H9 (cell line): Measurements from ENCODE around the gene ZBTB9. TPM values are rescaled to one million over a fixed set of nuclear protein-coding genes. Genes with fewer than 3 reads are reported as not detected.

Experiments used
- DNase-seq: peaks from one replicate; pipeline ENCODE4 v3.0.0-alpha.2; 2017
- H2AFZ ChIP-seq: one replicate; pipeline ENCODE4 v1.6.1; 2013; ENCODE audit warnings: mild to moderate bottlenecking, low read length, control low read depth, moderate library complexity
- H2AK5ac ChIP-seq: 2 replicates; pipeline ENCODE4 v1.6.1; 2013; ENCODE audit warnings: low read length, control low read depth, mixed read lengths; ENCODE audit not compliant: insufficient read length
- H2BK120ac ChIP-seq: one replicate; pipeline ENCODE4 v1.6.1; 2013; ENCODE audit warnings: low read depth, mild to moderate bottlenecking, low read length, control low read depth, inconsistent platforms; ENCODE audit not compliant: poor library complexity, severe bottlenecking
- H2BK12ac ChIP-seq: 2 replicates; pipeline ENCODE4 v1.6.1; 2013; ENCODE audit warnings: low read length, control low read depth, mixed read lengths, low read depth; ENCODE audit not compliant: insufficient read length
- H2BK15ac ChIP-seq: 2 replicates; pipeline ENCODE4 v1.6.1; 2013; ENCODE audit warnings: low read depth, low read length, control low read depth
- H2BK20ac ChIP-seq: one replicate; pipeline ENCODE4 v1.6.1; 2013; ENCODE audit warnings: low read depth, mild to moderate bottlenecking, low read length, control low read depth, inconsistent platforms; ENCODE audit not compliant: poor library complexity, severe bottlenecking
- H2BK5ac ChIP-seq: 2 replicates; pipeline ENCODE4 v1.6.1; 2013; ENCODE audit warnings: low read length, control low read depth, mixed read lengths; ENCODE audit not compliant: insufficient read length
- H3K14ac ChIP-seq: 2 replicates; pipeline ENCODE4 v1.6.1; 2013; ENCODE audit warnings: low read length, control low read depth; ENCODE audit not compliant: insufficient read depth
- H3K18ac ChIP-seq: 2 replicates; pipeline ENCODE4 v1.6.1; 2013; ENCODE audit warnings: low read depth, mild to moderate bottlenecking, mixed read lengths, low read length, control low read depth; ENCODE audit not compliant: insufficient read length
- H3K23ac ChIP-seq: 2 replicates; pipeline ENCODE4 v1.6.1; 2013; ENCODE audit warnings: low read length, control low read depth, mixed read lengths, low read depth; ENCODE audit not compliant: insufficient read length
- H3K23me2 ChIP-seq: 2 replicates; pipeline ENCODE4 v1.6.1; 2013; ENCODE audit warnings: low read depth, mild to moderate bottlenecking, mixed read lengths, low read length, control low read depth; ENCODE audit not compliant: insufficient read length, poor library complexity, severe bottlenecking
- H3K27ac ChIP-seq: 2 replicates; pipeline ENCODE4 v1.5.1; 2013; ENCODE audit warnings: low read length, control low read depth, mixed read lengths, low read depth; ENCODE audit not compliant: insufficient read length
- H3K27me3 ChIP-seq: 2 replicates; pipeline ENCODE4 v1.6.1; 2013; ENCODE audit warnings: low read length, control low read depth, inconsistent platforms; ENCODE audit not compliant: insufficient read depth
- H3K4ac ChIP-seq: 2 replicates; pipeline ENCODE4 v1.6.1; 2013; ENCODE audit warnings: low read depth, mild to moderate bottlenecking, control low read depth, inconsistent platforms, low read length, moderate library complexity
- H3K4me1 ChIP-seq: 2 replicates; pipeline ENCODE4 v1.6.1; 2013; ENCODE audit warnings: low read length, control low read depth, inconsistent platforms; ENCODE audit not compliant: insufficient read depth
- H3K4me2 ChIP-seq: 2 replicates; pipeline ENCODE4 v1.6.1; 2013; ENCODE audit warnings: low read length, control low read depth, mixed read lengths; ENCODE audit not compliant: insufficient read length, insufficient read depth
- H3K56ac ChIP-seq: 2 replicates; pipeline ENCODE4 v1.6.1; 2013; ENCODE audit warnings: low read depth, mild to moderate bottlenecking, mixed read lengths, low read length, control low read depth; ENCODE audit not compliant: insufficient read length
- H3K79me1 ChIP-seq: 2 replicates; pipeline ENCODE4 v1.6.1; 2013; ENCODE audit warnings: low read depth, mild to moderate bottlenecking, moderate library complexity, low read length, control low read depth, inconsistent platforms; ENCODE audit not compliant: insufficient read depth, poor library complexity, severe bottlenecking
- H3K79me2 ChIP-seq: 2 replicates; pipeline ENCODE4 v1.6.1; 2013; ENCODE audit warnings: low read length, control low read depth, inconsistent platforms; ENCODE audit not compliant: insufficient read depth
- H3K9ac ChIP-seq: 2 replicates; pipeline ENCODE4 v1.6.1; 2013; ENCODE audit warnings: low read length, control low read depth, mixed read lengths; ENCODE audit not compliant: insufficient read length; ENCODE audit errors: extremely low read depth
- H3K9me3 ChIP-seq: one replicate; pipeline ENCODE4 v1.6.1; 2013; ENCODE audit warnings: low read depth, low read length, inconsistent platforms; ENCODE audit not compliant: control insufficient read depth
- H3T11ph ChIP-seq: one replicate; pipeline ENCODE4 v1.6.1; 2013; ENCODE audit warnings: mild to moderate bottlenecking, low read length, control low read depth, inconsistent platforms
- H4K20me1 ChIP-seq: one replicate; pipeline ENCODE4 v1.6.1; 2013; ENCODE audit not compliant: control insufficient read depth, insufficient read length, insufficient read depth
- H4K5ac ChIP-seq: 2 replicates; pipeline ENCODE4 v1.6.1; 2013; ENCODE audit warnings: low read depth, mild to moderate bottlenecking, mixed read lengths, low read length, control low read depth; ENCODE audit not compliant: insufficient read length
- H4K8ac ChIP-seq: replicated peaks from 2 replicates; pipeline ENCODE4 v1.6.1; 2013; ENCODE audit warnings: low read length, control low read depth, mixed read lengths, low read depth; ENCODE audit not compliant: insufficient read length
- H4K91ac ChIP-seq: 2 replicates; pipeline ENCODE4 v1.6.1; 2013; ENCODE audit warnings: low read depth, mild to moderate bottlenecking, moderate library complexity, mixed read lengths, low read length, control low read depth; ENCODE audit not compliant: insufficient read length
- H3K27ac Mint-ChIP-seq, 3 experiments: 2 replicates in 2 of 3; 3 replicates in 1 of 3; pipeline ENCODE4 v1.8.0; 2020 to 2021; ENCODE audit warnings: mixed read lengths in 3 of 3, mild to moderate bottlenecking in 1 of 3, moderate library complexity in 1 of 3
- H3K27me3 Mint-ChIP-seq: 2 replicates; pipeline ENCODE4 v1.8.0; 2021; ENCODE audit warnings: low read depth, mild to moderate bottlenecking, moderate library complexity, mixed read lengths
- H3K36me3 Mint-ChIP-seq, 3 experiments: 2 replicates in 2 of 3; 3 replicates in 1 of 3; pipeline ENCODE4 v1.8.0; 2020 to 2021; ENCODE audit warnings: low read depth in 3 of 3, mixed read lengths in 3 of 3; ENCODE audit not compliant: insufficient read depth in 1 of 3
- H3K4me1 Mint-ChIP-seq, 2 experiments: 2 replicates each; pipeline ENCODE4 v1.8.0; 2020; ENCODE audit warnings: mixed read lengths in 2 of 2
- H3K4me3 Mint-ChIP-seq, 2 experiments: 2 replicates in 1 of 2; 3 replicates in 1 of 2; pipeline ENCODE4 v1.8.0; 2020 to 2021; ENCODE audit warnings: mild to moderate bottlenecking in 2 of 2, mixed read lengths in 2 of 2, moderate library complexity in 1 of 2
- H3K9me3 Mint-ChIP-seq, 2 experiments: 2 replicates in 1 of 2; 3 replicates in 1 of 2; pipeline ENCODE4 v1.8.0; 2020; ENCODE audit warnings: mild to moderate bottlenecking in 2 of 2, mixed read lengths in 2 of 2, moderate library complexity in 1 of 2
- WGBS: extraction: QIAGEN DNeasy Blood & Tissue Kit; methylation state at CpG from one replicate; pipeline ENCODE4 v1.1.7; 2013; ENCODE audit warnings: missing lambda C conversion rate, low lambda C conversion rate, mixed read lengths; ENCODE audit not compliant: insufficient read length; ENCODE audit errors: extremely low coverage; 5-methylcytosine and 5-hydroxymethylcytosine counted together
- total RNA-seq: library from RNA; stranded (reverse); gene quantifications from 2 replicates; pipeline ENCODE4 v1.2.1, GENCODE V29; 2021
- TF ChIP-seq, protein P1 (sequence below): fragments of 200-600 bp; sonication (generic); conservative IDR thresholded peaks from 3 replicates; pipeline ENCODE4 v1.8.0; 2021; ENCODE audit warnings: antibody characterized with exemption, mild to moderate bottlenecking

Gene ZBTB9
- total RNA-seq, 1 experiment from 2014 or later, result 53.1 TPM

DNA sequence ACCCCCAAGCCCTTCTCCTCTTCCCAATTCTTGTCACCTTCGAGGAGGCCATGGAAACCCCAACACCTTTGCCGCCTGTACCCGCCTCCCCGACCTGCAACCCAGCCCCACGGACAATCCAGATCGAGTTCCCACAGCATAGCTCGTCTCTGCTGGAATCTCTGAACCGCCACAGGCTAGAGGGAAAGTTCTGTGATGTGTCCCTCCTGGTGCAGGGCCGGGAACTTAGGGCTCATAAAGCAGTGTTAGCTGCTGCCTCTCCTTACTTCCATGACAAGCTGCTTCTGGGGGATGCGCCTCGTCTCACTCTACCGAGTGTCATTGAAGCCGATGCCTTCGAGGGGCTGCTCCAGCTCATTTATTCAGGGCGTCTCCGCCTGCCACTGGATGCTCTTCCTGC lies 675 bp downstream of the ZBTB9 start:
- H2BK20ac ChIP-seq, result no peak overlapping the region
- no peaks in the 10 kb centered on the region for H3K27me3 ChIP-seq
- no CpG with 5 or more reads among the region's 16 CpGs for WGBS

More for the DNA sequence above, 675 bp downstream of the ZBTB9 start:
- Histone ChIP-seq H2BK15ac (no peak overlapping the region), H2AFZ (no peak overlapping the region), H4K20me1 (no peaks in the 10 kb centered on the region), H2BK12ac (no peak overlapping the region), H3K9me3 (no peaks in the 10 kb centered on the region), H3K4me1 (no peaks in the 10 kb centered on the region), H3K27ac (no peak overlapping the region), H3K23ac (no peak overlapping the region), H3K14ac (no peak overlapping the region), H2BK120ac (no peak overlapping the region), H3K23me2 (peaks cover 10% of the 10 kb centered on the region), H3T11ph (no peak overlapping the region), H3K18ac (no peak overlapping the region), H3K79me2 (no peaks in the 10 kb centered on the region), H2AK5ac (no peak overlapping the region), H3K4ac (no peak overlapping the region), H4K5ac (no peak overlapping the region), H2BK5ac (no peak overlapping the region), H3K79me1 (no peaks in the 10 kb centered on the region), H4K91ac (no peak overlapping the region), H3K9ac (peak overlapping the region; percentile 75), H3K4me2 (peak overlapping the region; percentile 78), H3K56ac (no peak overlapping the region), H4K8ac (no peak overlapping the region)
- Mint-ChIP-seq H3K9me3 (no peaks in the 10 kb centered on the region), H3K4me3 (peak overlapping the region; percentile 96 to 98), H3K27ac (peak overlapping the region in 2 of 3 experiments; percentile 80 to 95; a peak in 4 of 7 replicates), H3K36me3 (peaks cover 14 to 54% (median 44%) of the 10 kb centered on the region in 3 experiments), H3K4me1 (peaks cover 17 to 25% of the 10 kb centered on the region in 2 experiments), H3K27me3 (peaks cover 5% of the 10 kb centered on the region; the same call in 1 of the 2 replicates)
- DNase-seq, result no peak
- TF ChIP-seq, protein P1, sequence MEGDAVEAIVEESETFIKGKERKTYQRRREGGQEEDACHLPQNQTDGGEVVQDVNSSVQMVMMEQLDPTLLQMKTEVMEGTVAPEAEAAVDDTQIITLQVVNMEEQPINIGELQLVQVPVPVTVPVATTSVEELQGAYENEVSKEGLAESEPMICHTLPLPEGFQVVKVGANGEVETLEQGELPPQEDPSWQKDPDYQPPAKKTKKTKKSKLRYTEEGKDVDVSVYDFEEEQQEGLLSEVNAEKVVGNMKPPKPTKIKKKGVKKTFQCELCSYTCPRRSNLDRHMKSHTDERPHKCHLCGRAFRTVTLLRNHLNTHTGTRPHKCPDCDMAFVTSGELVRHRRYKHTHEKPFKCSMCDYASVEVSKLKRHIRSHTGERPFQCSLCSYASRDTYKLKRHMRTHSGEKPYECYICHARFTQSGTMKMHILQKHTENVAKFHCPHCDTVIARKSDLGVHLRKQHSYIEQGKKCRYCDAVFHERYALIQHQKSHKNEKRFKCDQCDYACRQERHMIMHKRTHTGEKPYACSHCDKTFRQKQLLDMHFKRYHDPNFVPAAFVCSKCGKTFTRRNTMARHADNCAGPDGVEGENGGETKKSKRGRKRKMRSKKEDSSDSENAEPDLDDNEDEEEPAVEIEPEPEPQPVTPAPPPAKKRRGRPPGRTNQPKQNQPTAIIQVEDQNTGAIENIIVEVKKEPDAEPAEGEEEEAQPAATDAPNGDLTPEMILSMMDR, result no peak
